ENCODE results near the gene CLTCL1.

Gene CLTCL1

DNA sequence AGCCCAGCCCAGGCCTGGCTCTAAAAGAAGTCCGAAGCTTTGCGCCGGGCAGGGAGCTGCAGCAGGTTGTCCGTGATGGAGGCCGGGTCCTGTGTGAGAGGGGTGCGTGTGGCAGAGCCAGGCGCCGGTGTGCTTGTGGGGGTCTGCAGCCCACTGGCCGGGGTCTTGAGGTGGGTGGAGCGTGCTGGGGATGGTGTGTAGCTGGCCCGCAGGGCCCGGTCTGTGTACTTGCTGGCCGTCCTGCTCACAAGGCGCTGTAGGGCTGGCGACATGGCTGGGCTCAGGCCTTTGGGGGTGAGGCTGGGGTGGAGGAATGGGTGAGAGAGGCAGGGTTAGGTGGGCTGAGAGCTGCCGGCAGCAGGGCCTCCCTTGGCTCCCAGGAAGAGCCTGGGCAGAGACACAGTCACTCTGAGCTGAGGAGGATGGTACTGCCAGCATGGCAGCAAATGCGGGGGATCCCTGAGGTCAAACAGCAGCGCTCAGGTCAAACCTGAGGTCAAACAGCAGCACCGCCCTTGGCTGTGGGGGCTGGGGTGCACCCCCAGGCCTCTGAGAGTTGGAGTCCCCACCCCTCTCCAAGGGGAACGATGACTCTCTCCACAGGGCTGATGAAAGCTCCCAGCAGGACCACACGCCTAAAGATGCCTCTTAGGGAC, 157.2 kb downstream of the CLTCL1 start:
- POLR2A ChIA-PET = interaction anchor here (1.0 kb wide), 1 partner anchor 8 kb away, joined by 4 read pairs; no protein-coding TSS in a partner anchor
- CTCF ChIA-PET = interaction anchor here (1.2 to 2.9 kb wide), 2 partner anchors 10 to 24 kb away, joined by 3 to 15 read pairs; partner anchors contain the start of gene ESS2

DNA sequence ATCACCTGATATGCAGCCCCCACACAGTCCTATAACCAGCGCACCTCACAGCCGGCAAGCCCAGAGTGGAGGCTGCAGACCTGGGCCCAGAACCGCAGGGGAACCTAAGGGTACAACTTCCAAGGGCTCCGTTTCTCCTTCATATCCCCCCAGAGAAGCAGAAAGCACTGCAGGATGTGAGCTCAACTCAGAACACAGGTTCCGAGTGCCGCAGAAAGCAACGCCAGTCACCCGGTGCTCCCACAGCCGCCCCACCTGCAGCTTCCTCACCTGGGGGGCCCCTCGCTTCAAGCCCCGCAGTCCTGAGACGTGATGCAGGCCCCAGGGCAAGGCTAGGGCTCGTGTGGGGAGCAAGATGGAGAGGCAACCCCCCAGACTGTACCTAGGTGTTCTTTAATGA, 158.0 kb downstream of the CLTCL1 start:
- no peak for DNase-seq (ENCODE audit: extremely low spot score)
- CTCF ChIA-PET = interaction anchor here (1.2 to 2.9 kb wide), 3 partner anchors 11 to 25 kb away, joined by 3 to 15 read pairs (median 4); partner anchors contain the start of gene ESS2
- TF ChIP-seq, protein P1, sequence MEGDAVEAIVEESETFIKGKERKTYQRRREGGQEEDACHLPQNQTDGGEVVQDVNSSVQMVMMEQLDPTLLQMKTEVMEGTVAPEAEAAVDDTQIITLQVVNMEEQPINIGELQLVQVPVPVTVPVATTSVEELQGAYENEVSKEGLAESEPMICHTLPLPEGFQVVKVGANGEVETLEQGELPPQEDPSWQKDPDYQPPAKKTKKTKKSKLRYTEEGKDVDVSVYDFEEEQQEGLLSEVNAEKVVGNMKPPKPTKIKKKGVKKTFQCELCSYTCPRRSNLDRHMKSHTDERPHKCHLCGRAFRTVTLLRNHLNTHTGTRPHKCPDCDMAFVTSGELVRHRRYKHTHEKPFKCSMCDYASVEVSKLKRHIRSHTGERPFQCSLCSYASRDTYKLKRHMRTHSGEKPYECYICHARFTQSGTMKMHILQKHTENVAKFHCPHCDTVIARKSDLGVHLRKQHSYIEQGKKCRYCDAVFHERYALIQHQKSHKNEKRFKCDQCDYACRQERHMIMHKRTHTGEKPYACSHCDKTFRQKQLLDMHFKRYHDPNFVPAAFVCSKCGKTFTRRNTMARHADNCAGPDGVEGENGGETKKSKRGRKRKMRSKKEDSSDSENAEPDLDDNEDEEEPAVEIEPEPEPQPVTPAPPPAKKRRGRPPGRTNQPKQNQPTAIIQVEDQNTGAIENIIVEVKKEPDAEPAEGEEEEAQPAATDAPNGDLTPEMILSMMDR (IDR thresholded peaks at IDR 0.05; ENCODE audit: control extremely low read depth, extremely low read depth, low read depth, missing control alignments) = no peak
- POLR2A ChIA-PET = interaction anchor here (1.0 kb wide), 1 partner anchor 9 kb away, joined by 4 read pairs; no protein-coding TSS in a partner anchor

More for the DNA sequence above, 157.2 kb downstream of the CLTCL1 start:
- TF ChIP-seq, protein P1 (IDR thresholded peaks at IDR 0.05; ENCODE audit: control extremely low read depth, extremely low read depth, low read depth, missing control alignments) = no peak
- no peak for DNase-seq (ENCODE audit: extremely low spot score)

DNA sequence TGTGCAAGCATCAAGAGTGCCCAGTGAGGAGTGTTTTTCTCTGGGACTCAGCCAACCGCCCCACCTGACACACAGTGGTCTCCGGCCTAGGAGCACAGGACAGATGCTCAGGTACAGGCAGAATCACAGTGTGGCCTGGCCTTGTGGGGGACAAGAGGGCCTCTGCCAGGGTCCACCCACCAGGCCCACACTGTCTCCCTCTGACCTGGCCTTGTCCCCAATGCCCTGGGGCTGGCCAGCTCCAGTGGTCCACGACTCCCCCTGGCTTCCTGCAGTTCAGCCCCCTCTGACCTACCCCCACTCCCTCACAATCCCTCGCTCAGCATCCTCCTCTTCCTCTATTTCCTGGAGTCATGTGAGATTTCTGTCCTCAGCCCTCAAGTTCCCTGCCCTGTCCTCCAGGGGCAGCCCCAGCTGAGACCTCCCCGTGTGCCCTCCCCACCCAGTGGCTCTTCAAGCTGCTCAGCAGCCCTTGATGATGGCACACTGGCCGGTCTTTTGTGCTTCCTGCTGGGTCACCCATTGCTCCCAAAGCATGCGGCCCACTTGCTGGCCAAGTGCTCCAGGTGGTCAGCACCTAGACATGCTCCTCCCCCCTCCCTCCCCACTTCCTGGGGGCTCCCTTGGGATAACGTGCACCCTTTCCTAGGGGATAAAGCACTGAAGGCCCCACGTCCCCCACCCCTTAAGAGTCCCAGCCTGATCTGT, 158.7 kb downstream of the CLTCL1 start:
- TF ChIP-seq, protein P1 (IDR thresholded peaks at IDR 0.05; ENCODE audit: control extremely low read depth, extremely low read depth, low read depth, missing control alignments) = no peak
- ChIA-PET CTCF (interaction anchor here (1.2 to 2.9 kb wide), 3 partner anchors 12 to 25 kb away, joined by 3 to 15 read pairs (median 4); partner anchors contain the start of gene ESS2), POLR2A (interaction anchor here (1.9 kb wide), 1 partner anchor 11 kb away, joined by 4 read pairs; the partner anchor contains the start of gene DGCR2)
- no peak for DNase-seq (ENCODE audit: extremely low spot score)

- POLR2A ChIA-PET = interaction anchor here (1.9 kb wide), 1 partner anchor 10 kb away, joined by 4 read pairs; the partner anchor contains the start of gene DGCR2
- CTCF ChIA-PET = interaction anchor here (0.8 to 2.9 kb wide), 3 partner anchors 12 to 778 kb away, joined by 3 to 15 read pairs (median 4); partner anchors contain the start of gene ESS2
- TF ChIP-seq, protein P1 (IDR thresholded peaks at IDR 0.05; ENCODE audit: control extremely low read depth, extremely low read depth, low read depth, missing control alignments) = no peak
- DNase-seq (ENCODE audit: extremely low spot score) = no peak
Observed at GRCh38 chr22:19132153-19132552, 159.4 kb downstream of the CLTCL1 start.

- POLR2A ChIA-PET = interaction anchor here (1.9 kb wide), 1 partner anchor 10 kb away, joined by 4 read pairs; the partner anchor contains the start of gene DGCR2
- CTCF ChIA-PET = interaction anchor here (0.8 to 2.0 kb wide), 4 partner anchors 12 to 779 kb away, joined by 3 to 4 read pairs (median 3); no protein-coding TSS in a partner anchor
Observed at GRCh38 chr22:19131685-19132015, 159.9 kb downstream of the CLTCL1 start.

More at GRCh38 chr22:19131685-19132015, 159.9 kb downstream of the CLTCL1 start:
- TF ChIP-seq, protein P1 (IDR thresholded peaks at IDR 0.05; ENCODE audit: control extremely low read depth, extremely low read depth, low read depth, missing control alignments) = no peak
- no peak for DNase-seq (ENCODE audit: extremely low spot score)
